Activated CD8-positive, alpha-beta memory T cell treated with anti-CD3 and anti-CD28 coated beads for 48 hours (primary cell): ENCODE measurements around the gene RNLS.

Experiments used
- DNase-seq, 3 experiments: peaks; one replicate each; pipeline ENCODE4 v3.0.0-alpha.2; 2020; ENCODE audit warnings: low read depth in 2 of 3, low spot score in 2 of 3

RNLS gene

GRCh38 chr10:88236121-88236743 is 346.9 kb downstream of the RNLS start:
- DNase-seq = no peak

DNA sequence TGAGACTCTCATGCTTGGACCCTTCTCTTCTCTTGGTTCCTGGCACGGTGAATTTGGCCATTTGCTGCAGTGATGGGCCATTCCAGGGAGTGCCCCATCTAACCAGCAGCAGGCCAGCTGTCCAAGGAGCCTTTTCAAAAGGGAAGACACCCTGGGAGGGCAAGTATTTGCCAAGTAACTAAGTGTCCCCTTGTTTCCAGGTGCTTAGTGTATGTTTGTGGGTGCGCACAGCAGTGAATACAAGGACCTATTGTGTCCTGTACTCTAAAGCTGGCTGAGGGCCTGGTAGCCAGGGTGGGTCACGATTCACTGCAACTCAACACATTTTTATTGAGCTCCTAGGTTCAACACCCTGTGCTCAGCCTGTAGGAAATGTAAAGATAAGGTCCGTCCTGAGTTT is 348.8 kb downstream of the RNLS start:
- DNase-seq = no peak

DNA sequence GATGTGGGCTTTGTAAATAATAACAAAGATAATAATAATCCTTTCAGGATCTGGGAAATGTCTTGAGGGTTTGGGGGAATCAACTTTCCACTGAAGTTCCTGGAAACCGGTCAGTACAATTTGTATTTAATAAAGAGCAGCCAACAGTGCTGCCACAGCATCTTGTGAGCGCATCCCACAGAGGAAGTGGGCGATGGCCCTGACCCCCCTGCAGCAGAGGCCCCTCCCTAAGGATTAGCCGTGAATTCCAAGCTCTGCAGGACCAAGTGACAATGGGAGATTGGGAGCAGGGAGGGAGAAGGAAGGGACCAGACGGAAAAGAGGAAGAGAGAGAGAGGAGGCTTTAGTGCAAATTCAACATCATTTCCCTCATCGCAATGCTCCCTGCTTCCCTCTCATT is 349.2 kb downstream of the RNLS start:
- no peak for DNase-seq

DNA sequence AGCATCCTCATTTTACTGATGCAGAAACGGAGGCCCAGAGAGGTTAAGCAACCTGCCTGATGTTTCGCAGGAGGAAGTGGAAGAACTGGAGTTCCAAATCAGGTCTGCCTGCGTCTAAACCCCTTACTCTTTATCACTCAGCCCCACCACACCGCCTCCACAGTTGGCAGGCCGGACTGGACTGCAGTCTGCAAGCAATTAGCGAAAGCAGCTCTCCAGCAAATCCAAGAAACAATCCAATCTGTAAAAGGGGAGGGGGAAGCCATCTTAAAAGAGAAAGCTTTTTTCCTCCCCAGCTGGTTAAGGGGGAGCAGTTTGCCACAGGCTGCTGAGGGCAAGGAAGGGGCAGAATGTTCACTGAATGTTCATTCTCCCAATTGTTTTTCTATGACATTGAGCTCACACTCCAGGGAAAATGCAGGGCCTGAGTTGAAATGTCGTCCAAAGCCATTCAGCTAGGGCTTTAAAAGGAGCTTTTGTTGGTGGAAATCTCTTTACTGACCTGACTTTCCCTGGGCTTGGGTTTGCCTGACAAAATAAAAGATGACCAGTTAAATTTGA is 350.1 kb downstream of the RNLS start:
- no peak for DNase-seq

DNA sequence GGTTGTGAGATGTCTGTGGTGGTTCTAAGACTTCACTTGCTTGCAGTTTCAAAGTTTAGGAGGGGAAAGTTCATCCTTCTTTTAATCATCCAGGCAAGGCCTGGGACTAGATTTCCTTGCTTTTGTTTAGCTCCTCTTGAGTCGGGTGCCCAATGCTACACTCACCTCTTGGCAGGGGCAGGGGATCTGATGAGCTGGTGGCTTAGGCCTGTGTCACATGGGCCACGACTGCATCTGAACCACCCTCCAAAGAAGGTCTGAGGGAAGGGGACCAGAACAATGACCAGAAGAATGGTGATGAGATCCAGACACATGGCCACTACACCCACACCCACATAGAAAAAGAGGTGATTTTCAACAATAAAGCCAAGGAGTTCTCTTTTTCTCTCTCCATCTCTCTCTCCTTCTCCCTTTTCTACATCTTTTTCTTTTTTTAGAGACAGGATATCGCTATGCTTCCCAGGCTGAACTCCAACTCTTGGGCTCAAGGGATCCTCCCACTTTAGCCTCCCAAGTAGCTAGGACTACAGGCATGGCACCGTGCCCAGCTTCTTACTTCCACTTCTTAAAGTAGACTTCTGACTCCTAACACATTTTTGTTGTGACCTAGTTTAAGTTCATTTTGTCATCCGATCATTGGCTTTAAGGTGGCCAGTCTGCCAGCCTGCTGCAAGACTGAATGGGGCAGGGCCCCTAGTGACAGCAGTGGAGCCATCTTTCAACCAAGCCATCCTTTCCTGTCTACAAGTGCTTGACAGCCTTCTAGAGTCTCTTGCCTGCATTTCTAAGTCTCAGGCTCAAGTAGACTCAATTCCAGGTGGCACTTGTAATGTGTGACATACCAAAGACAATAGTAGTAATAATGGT is 350.9 kb downstream of the RNLS start:
- DNase-seq = no peak

- DNase-seq = no peak
Observed at GRCh38 chr10:88230251-88230650, 352.9 kb downstream of the RNLS start.

- no peak for DNase-seq
Observed at GRCh38 chr10:88228130-88228529, 355.0 kb downstream of the RNLS start.

GRCh38 chr10:88227342-88228018 is 355.6 kb downstream of the RNLS start:
- DNase-seq = no peak

DNA sequence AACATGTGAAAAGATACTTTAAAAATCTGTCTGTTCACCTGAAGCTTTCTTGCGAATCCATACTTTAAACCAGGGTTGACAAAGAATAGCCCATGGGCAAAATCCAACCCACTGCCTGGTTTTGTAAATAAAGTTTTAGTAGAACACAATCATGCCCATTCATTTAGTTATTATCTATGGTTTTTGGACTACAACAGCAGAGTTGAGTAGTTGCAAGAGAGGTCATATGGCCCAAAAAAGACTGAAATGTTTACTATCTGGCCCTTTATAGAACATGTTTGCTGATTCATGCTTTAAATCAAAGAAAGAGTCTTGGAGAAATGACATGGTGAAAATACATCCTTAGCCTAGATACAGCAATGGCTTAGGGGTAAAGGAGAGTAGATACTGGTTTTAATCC is 356.2 kb downstream of the RNLS start:
- no peak for DNase-seq

DNA sequence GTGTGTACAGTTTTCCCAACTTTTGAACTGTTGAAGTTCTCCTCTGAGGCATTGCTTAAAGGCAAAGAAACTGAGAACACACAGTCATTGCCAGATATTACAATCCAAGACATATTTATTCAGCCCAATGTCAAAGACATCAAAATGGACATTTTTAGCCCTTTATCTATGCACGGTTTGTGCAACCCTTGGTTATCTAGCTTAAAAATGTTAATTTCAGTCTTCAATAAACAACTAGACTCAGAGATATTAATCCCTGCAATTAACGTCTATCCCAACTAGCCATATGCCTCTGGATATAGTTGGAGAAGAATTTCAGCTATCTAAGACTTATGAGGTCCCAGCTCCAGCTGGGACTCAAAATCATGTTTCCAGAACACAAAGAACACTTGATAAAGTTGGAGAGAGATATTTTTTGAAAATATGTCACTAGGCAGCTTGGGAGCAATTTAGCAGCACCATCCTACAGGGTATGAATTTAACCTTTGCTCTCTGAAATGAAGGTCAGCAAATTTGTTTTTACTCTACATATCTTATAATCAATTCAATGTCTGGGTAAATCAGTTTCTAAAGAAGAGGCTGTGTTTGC is 357.0 kb downstream of the RNLS start:
- DNase-seq = no peak
